ENCODE results near the gene HIVEP3. TPM values are rescaled to one million over a fixed set of nuclear protein-coding genes. Genes with fewer than 3 reads are reported as not detected.

HIVEP3 gene
- polyA plus RNA-seq, 1 donor (not counting 4 experiments of a cell fraction or from before 2014, with no cell fraction given) = 1.1 TPM

DNA sequence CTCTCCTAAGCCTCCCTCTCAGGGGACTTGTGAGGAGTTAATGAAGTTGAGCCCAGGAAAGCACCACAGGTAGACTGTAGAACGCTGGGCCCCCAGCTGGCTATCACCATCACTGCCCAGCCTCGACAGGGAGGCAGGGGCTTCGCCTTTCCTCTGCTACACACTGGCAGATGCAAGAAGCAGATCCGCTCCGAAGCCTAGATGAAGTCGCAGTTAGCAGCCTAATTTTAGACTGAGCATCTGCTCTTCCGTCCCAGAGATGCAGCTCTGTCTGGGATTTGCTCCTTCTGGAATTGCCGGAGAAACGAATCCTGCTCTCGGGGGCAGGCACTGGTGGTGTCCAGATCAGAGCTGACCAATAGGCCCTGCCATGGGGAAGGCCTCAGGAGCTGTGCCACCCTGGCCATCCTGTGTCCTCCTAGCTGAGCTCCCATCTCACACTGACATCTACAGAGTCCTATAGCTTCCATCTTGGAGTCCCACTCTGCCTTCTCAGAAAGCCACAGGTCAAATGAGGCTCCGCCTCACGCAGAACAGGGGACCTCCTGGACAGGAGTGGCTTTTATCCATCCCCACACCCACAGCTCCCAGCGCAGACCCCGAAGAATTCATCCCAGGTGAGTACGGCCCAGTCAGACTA lies 247.5 kb downstream of the HIVEP3 start:
- Histone ChIP-seq H2AFZ (ENCODE audit: control insufficient read depth, low read length) (no peak overlapping the region), H3K27ac (ENCODE audit: control insufficient read depth, insufficient read depth, low read length) (peak overlapping the region; percentile 48), H3K27me3 (ENCODE audit: control insufficient read depth, extremely low read depth, insufficient read depth, low read length) (no peaks in the 10 kb centered on the region), H4K20me1 (ENCODE audit: control insufficient read depth, extremely low read depth, insufficient read depth, low read length) (no peaks in the 10 kb centered on the region), H3K9me1 (ENCODE audit: control insufficient read depth, extremely low read depth, insufficient read depth, low read length) (peaks cover 2% of the 10 kb centered on the region), H3K36me3 (ENCODE audit: control insufficient read depth in 2 of 2, extremely low read depth in 1 of 2, insufficient read depth in 2 of 2, low read length in 2 of 2) (no peaks in the 10 kb centered on the region), H3K4me3 (ENCODE audit: control insufficient read depth in 2 of 3, extremely low read depth in 1 of 3, insufficient read depth in 2 of 3, low read depth in 1 of 3, low read length in 3 of 3) (no peak overlapping the region), H3K9ac (ENCODE audit: control insufficient read depth, extremely low read depth, insufficient read depth, low read length) (peak overlapping the region; percentile 12), H3K4me1 (ENCODE audit: control insufficient read depth, extremely low read depth, insufficient read depth, low read length) (peaks cover 66% of the 10 kb centered on the region), H3K4me2 (ENCODE audit: control insufficient read depth, extremely low read depth, insufficient read depth, low read depth, low read length) (peak overlapping the region; percentile 12), H3K79me2 (ENCODE audit: control insufficient read depth, insufficient read depth, low read length) (no peaks in the 10 kb centered on the region), H3K9me3 (ENCODE audit: control insufficient read depth, low read depth, low read length) (no peaks in the 10 kb centered on the region)
- TF ChIP-seq, protein P1, sequence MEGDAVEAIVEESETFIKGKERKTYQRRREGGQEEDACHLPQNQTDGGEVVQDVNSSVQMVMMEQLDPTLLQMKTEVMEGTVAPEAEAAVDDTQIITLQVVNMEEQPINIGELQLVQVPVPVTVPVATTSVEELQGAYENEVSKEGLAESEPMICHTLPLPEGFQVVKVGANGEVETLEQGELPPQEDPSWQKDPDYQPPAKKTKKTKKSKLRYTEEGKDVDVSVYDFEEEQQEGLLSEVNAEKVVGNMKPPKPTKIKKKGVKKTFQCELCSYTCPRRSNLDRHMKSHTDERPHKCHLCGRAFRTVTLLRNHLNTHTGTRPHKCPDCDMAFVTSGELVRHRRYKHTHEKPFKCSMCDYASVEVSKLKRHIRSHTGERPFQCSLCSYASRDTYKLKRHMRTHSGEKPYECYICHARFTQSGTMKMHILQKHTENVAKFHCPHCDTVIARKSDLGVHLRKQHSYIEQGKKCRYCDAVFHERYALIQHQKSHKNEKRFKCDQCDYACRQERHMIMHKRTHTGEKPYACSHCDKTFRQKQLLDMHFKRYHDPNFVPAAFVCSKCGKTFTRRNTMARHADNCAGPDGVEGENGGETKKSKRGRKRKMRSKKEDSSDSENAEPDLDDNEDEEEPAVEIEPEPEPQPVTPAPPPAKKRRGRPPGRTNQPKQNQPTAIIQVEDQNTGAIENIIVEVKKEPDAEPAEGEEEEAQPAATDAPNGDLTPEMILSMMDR (optimal IDR thresholded peaks at IDR 0.05 in 1 of 3, IDR thresholded peaks at IDR 0.05 in 1 of 3, conservative IDR thresholded peaks at IDR 0.05 in 1 of 3; ENCODE audit: extremely low read depth in 1 of 3, insufficient read depth in 2 of 3, low read length in 3 of 3) = no peak
- no peak for TF ChIP-seq EZH2 (IDR thresholded peaks at IDR 0.05; ENCODE audit: low read length)
- FAIRE-seq = no peak
- no peak for DNase-seq (ENCODE audit: low read depth, low spot score)
- dilution Hi-C loops (cut with MboI; ENCODE audit: extremely low pct_ligation_motif_present, low sequenced_read_pairs) = no loop called here

DNA sequence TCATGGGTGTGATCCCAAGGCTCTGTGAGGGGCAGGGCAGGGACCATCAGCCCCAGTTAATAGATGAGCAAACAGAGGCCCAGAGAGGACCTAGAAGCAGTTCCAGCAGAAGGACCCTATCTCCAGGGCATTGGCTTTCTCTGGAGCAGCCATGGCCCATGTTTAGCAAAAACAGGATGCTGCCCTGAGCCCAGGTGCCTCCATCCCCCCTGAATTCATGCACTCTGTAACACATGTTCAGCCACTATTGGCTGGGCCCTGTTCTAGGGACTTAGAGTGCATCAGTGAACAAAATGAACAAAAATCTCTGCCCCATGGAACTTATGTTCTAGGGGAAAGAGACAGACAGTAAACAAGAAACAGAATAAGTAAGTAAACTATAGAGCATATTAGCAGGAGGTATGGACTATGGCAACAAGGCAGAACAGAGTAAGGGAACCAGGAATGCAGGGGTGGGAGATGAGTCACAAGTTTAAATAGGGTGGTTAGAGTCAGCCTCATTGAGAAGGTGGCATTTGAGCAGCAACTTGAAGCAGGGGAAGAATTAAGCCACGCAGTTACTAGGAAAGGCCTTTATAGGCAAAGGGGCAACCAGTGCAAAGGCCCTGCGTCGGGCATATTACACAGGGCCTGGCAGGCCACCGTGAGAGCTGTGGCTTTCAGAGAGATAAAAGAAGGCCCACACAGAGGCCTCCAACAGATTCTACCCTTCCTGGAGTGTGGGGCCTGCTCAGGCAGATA lies 248.3 kb downstream of the HIVEP3 start:
- H3K4me1 ChIP-seq (ENCODE audit: control insufficient read depth, extremely low read depth, insufficient read depth, low read length) = peaks cover 75% of the 10 kb centered on the region
- H3K9me3 ChIP-seq (ENCODE audit: control insufficient read depth, low read depth, low read length) = no peaks in the 10 kb centered on the region
- dilution Hi-C loops (cut with MboI; ENCODE audit: extremely low pct_ligation_motif_present, low sequenced_read_pairs) = no loop called here
- H3K4me2 ChIP-seq (ENCODE audit: control insufficient read depth, extremely low read depth, insufficient read depth, low read depth, low read length) = peak overlapping the region; percentile 12
- H4K20me1 ChIP-seq (ENCODE audit: control insufficient read depth, extremely low read depth, insufficient read depth, low read length) = no peaks in the 10 kb centered on the region
- peak; percentile 78 for FAIRE-seq
- no peak overlapping the region for H2AFZ ChIP-seq (ENCODE audit: control insufficient read depth, low read length)
- no peaks in the 10 kb centered on the region for H3K27me3 ChIP-seq (ENCODE audit: control insufficient read depth, extremely low read depth, insufficient read depth, low read length)
- H3K9me1 ChIP-seq (ENCODE audit: control insufficient read depth, extremely low read depth, insufficient read depth, low read length) = peaks cover 2% of the 10 kb centered on the region
- H3K27ac ChIP-seq (ENCODE audit: control insufficient read depth, insufficient read depth, low read length) = peak overlapping the region; percentile 48
- TF ChIP-seq EZH2 (IDR thresholded peaks at IDR 0.05; ENCODE audit: low read length) = no peak
- TF ChIP-seq, protein P1 (optimal IDR thresholded peaks at IDR 0.05 in 1 of 3, IDR thresholded peaks at IDR 0.05 in 1 of 3, conservative IDR thresholded peaks at IDR 0.05 in 1 of 3; ENCODE audit: extremely low read depth in 1 of 3, insufficient read depth in 2 of 3, low read length in 3 of 3) = no peak
- H3K36me3 ChIP-seq (ENCODE audit: control insufficient read depth in 2 of 2, extremely low read depth in 1 of 2, insufficient read depth in 2 of 2, low read length in 2 of 2) = no peaks in the 10 kb centered on the region
- H3K9ac ChIP-seq (ENCODE audit: control insufficient read depth, extremely low read depth, insufficient read depth, low read length) = peak overlapping the region; percentile 12
- no peak overlapping the region for H3K4me3 ChIP-seq (ENCODE audit: control insufficient read depth in 2 of 3, extremely low read depth in 1 of 3, insufficient read depth in 2 of 3, low read depth in 1 of 3, low read length in 3 of 3)
- H3K79me2 ChIP-seq (ENCODE audit: control insufficient read depth, insufficient read depth, low read length) = no peaks in the 10 kb centered on the region
- DNase-seq (ENCODE audit: low read depth, low spot score) = no peak

All from keratinocyte (primary cell).